GM12878 (cell line): ENCODE measurements around the gene LYPD6. TPM values are rescaled to one million over a fixed set of nuclear protein-coding genes. Genes with fewer than 3 reads are reported as not detected.

ENCODE experiments used
- ATAC-seq: fragments of 200-7000 bp; cut with Tn5 transposase; 3 replicates; pipeline ENCODE4 v1.9.1; 2020; ENCODE audit warnings: mild to moderate bottlenecking, moderate library complexity
- BruUV-seq: library from RNA; stranded (reverse); fragments of 400-500 nt; replicated peaks from 2 replicates; lab custom pipeline; 2021; lab: Mats Ljungman, UMichigan
- CTCF ChIA-PET: fragments of 300-600 bp; sonication (Branson Sonifier 250); formaldehyde crosslinking; extraction: SDS; loops from one replicate; lab custom pipeline; 2021; ENCODE audit warnings: inconsistent platforms; lab: Yijun Ruan, JAX
- POLR2A ChIA-PET: fragments of 350-600 bp; formaldehyde crosslinking; extraction: SDS; loops from one replicate; lab custom pipeline; 2021; ENCODE audit warnings: inconsistent platforms; lab: Charles Lee
- RAD21 ChIA-PET: fragments of 300-600 bp; sonication (Branson Sonifier 250); formaldehyde crosslinking; loops from one replicate; lab custom pipeline; 2023; ENCODE audit warnings: antibody characterized with exemption; ENCODE audit not compliant: unreplicated experiment; lab: Charles Lee
- SMC1A ChIA-PET: fragments of 300-600 bp; sonication (Branson Sonifier 250); formaldehyde crosslinking; loops from one replicate; lab custom pipeline; 2023; ENCODE audit not compliant: unreplicated experiment, uncharacterized antibody; lab: Charles Lee
- DNase-seq: peaks from one replicate; pipeline ENCODE4 v3.0.0-alpha.2; 2011; ENCODE audit warnings: low read depth, low spot score
- FAIRE-seq: peaks from 3 replicates; lab custom pipeline; 2011; peaks lifted over from hg19 to GRCh38; lab: Jason Lieb, UNC
- H2AFZ ChIP-seq: 2 replicates; pipeline ENCODE4 v1.6.0; 2011; ENCODE audit warnings: low read depth, low read length, control low read depth; ENCODE audit not compliant: control insufficient read depth
- H3K27ac ChIP-seq: 2 replicates; pipeline ENCODE4 v1.5.1; 2011; ENCODE audit warnings: control low read depth; ENCODE audit not compliant: control insufficient read depth, insufficient read depth
- H3K27me3 ChIP-seq, 2 experiments: replicated peaks in 1 of 2; 2 replicates each; pipeline versions ENCODE4 v1.6.0 to v1.6.1; 2011; ENCODE audit warnings: low read length in 1 of 2; ENCODE audit not compliant: control insufficient read depth in 2 of 2, insufficient read depth in 2 of 2
- H3K36me3 ChIP-seq, 2 experiments: 2 replicates each; pipeline ENCODE4 v1.5.1; 2011; ENCODE audit warnings: low read length in 1 of 2; ENCODE audit not compliant: control insufficient read depth in 2 of 2, insufficient read depth in 2 of 2
- H3K4me1 ChIP-seq: 2 replicates; pipeline ENCODE4 v1.6.1; 2011; ENCODE audit warnings: mild to moderate bottlenecking, low read length, moderate library complexity, mixed read lengths; ENCODE audit not compliant: control insufficient read depth, insufficient read depth
- H3K4me2 ChIP-seq: 2 replicates; pipeline ENCODE4 v1.6.0; 2011; ENCODE audit warnings: control low read depth; ENCODE audit not compliant: control insufficient read depth, insufficient read depth
- H3K4me3 ChIP-seq: fragments of 200-600 bp; sonication (generic); 2 replicates; pipeline ENCODE4 v1.5.1; 2016
- H3K79me2 ChIP-seq: 2 replicates; pipeline ENCODE4 v1.6.0; 2011; ENCODE audit warnings: low read length; ENCODE audit not compliant: control insufficient read depth, insufficient read depth
- H3K9ac ChIP-seq: 2 replicates; pipeline ENCODE4 v1.8.0; 2011; ENCODE audit warnings: low read length, control low read depth, mixed read lengths; ENCODE audit not compliant: control insufficient read depth, insufficient read depth
- H3K9me3 ChIP-seq: replicated peaks from 3 replicates; pipeline ENCODE4 v1.5.1; 2011; ENCODE audit warnings: mild to moderate bottlenecking, low read length; ENCODE audit not compliant: control insufficient read depth, insufficient read depth
- H4K20me1 ChIP-seq: 2 replicates; pipeline ENCODE4 v1.6.0; 2011; ENCODE audit not compliant: control insufficient read depth, insufficient read depth
- E2F4 ChIP-seq: IDR thresholded peaks from 2 replicates; pipeline ENCODE4 v1.6.1; 2012; ENCODE audit warnings: low read depth, low read length, improper control_type of control experiment
- EP300 ChIP-seq, 2 experiments: fragments of 150-350 bp in 1 of 2; IDR thresholded peaks; 2 replicates each; pipeline ENCODE4 v1.6.1; 2011 to 2012; ENCODE audit warnings: low read depth in 2 of 2, low read length in 2 of 2, borderline replicate concordance in 1 of 2, improper control_type of control experiment in 1 of 2, inconsistent platforms in 1 of 2; ENCODE audit not compliant: control insufficient read depth in 1 of 2
- FOS ChIP-seq: IDR thresholded peaks from 3 replicates; pipeline ENCODE4 v1.6.1; 2011; ENCODE audit warnings: borderline replicate concordance; ENCODE audit not compliant: insufficient read length; ENCODE audit errors: extremely low read depth
- HDAC2 ChIP-seq: fragments of 200-600 bp; sonication (generic); IDR thresholded peaks from 2 replicates; pipeline ENCODE4 v1.6.1; 2017
- SPI1 ChIP-seq: IDR thresholded peaks from 2 replicates; pipeline ENCODE4 v1.6.1; 2011; ENCODE audit warnings: low read depth, mild to moderate bottlenecking, low read length, moderate library complexity, borderline replicate concordance; ENCODE audit not compliant: insufficient read depth
- SREBF1 ChIP-seq: IDR thresholded peaks from 2 replicates; pipeline ENCODE4 v1.6.1; 2012; ENCODE audit warnings: mild to moderate bottlenecking, low read length
- STAT3 ChIP-seq: IDR thresholded peaks from 2 replicates; pipeline ENCODE4 v1.6.1; 2011; ENCODE audit warnings: low read depth, low read length, improper control_type of control experiment
- TAF1 ChIP-seq: IDR thresholded peaks from 2 replicates; pipeline ENCODE4 v1.6.1; 2011; ENCODE audit warnings: mild to moderate bottlenecking, low read depth, low read length, borderline replicate concordance
- TCF3 ChIP-seq: IDR thresholded peaks from 2 replicates; pipeline ENCODE4 v1.6.1; 2012; ENCODE audit warnings: low read depth, mild to moderate bottlenecking, low read length, borderline replicate concordance; ENCODE audit not compliant: insufficient read depth
- ZNF274 ChIP-seq: IDR thresholded peaks from one replicate; pipeline ENCODE4 v1.8.0; 2011; ENCODE audit not compliant: insufficient read length, insufficient read depth
- ZZZ3 ChIP-seq: IDR thresholded peaks from 2 replicates; pipeline ENCODE4 v1.6.1; 2011; ENCODE audit warnings: low read depth; ENCODE audit not compliant: control insufficient read depth, insufficient read length
- WGBS: methylation state at CpG from one replicate; pipeline ENCODE4 v1.1.6; 2016; ENCODE audit warnings: low lambda C conversion rate; ENCODE audit not compliant: insufficient replicate concordance, insufficient coverage; ENCODE audit errors: missing lambda C conversion rate; 5-methylcytosine and 5-hydroxymethylcytosine counted together
- in situ Hi-C: fragments of 300-500 bp; cut with MboI; formaldehyde crosslinking; loops from 9 replicates; pipeline ENCODE4 v1.14.3; 2018; ENCODE audit warnings: mixed read lengths
- intact Hi-C: fragments of 100-400 bp; cut with micrococcal nuclease; formaldehyde crosslinking; loops from one replicate; pipeline ENCODE4 v1.14.2; 2022; ENCODE audit not compliant: unreplicated experiment
- polyA plus RNA-seq, 11 experiments: library from polyadenylated mRNA; depleted of rRNA in 4 of 11; unstranded in 6 of 11; stranded (reverse) in 5 of 11; fragments of >200 nt; fragmentation: Nextera tagmentation in 4 of 11; fragmentation: Illumina TruSeq in 1 of 11; extraction: Ambion mirVana in 4 of 11; extraction: Trizol in 1 of 11; gene quantifications; 1 replicate in 1 of 11; 2 replicates in 10 of 11; pipeline versions ENCODE4 v1.2.1 to v1.2.3, GENCODE V29; 2011 to 2016; ENCODE audit warnings: inconsistent platforms in 2 of 11, missing spikeins in 2 of 11, low read depth in 1 of 11
- total RNA-seq, 4 experiments: library from RNA; depleted of rRNA in 3 of 4; stranded (reverse); fragments of >200 nt in 3 of 4; fragmentation: Illumina TruSeq in 1 of 4; extraction: Trizol in 1 of 4; gene quantifications; 2 replicates each; pipeline versions ENCODE4 v1.2.1 to v1.2.3, GENCODE V29; 2013 to 2021

The LYPD6 gene
- total and polyA plus RNA-seq, 10 of the 15 experiments (the other 5 are each of a cell fraction or from before 2014, with no cell fraction given) = not detected

DNA sequence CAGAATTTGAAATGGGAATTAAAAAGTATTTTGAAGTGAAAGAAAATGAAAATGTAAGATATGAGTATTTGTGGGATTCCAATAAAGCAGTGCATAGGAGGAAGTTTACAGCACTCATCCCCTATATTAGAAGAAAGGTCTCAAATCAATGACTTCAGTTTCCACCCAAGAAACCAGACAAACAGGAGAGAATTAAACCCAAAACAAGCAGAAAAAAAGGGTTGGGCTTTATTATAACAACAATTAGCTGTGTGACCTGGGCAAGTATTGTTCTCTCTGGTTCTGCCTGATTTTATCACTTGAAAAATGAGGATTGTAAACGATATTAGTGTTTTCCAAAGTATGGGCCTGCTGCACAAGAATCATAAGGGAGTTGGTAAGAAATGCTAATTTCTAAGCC, 18.3 kb upstream of the LYPD6 start:
- RAD21 ChIA-PET = interaction anchor here (2.2 kb wide), 1 partner anchor 294 kb away, joined by 23 read pairs; no protein-coding TSS in a partner anchor
- no peak overlapping the region for H2AFZ ChIP-seq
- no peaks in the 10 kb centered on the region for H3K36me3 ChIP-seq
- CTCF ChIA-PET = interaction anchor here (1.4 to 4.1 kb wide), 5 partner anchors 8 to 294 kb away, joined by 4 to 35 read pairs (median 14); no protein-coding TSS in a partner anchor
- WGBS = 53% methylated on average over 1 of the region's 1 CpG
- no peaks in the 10 kb centered on the region for H3K79me2 ChIP-seq
- H3K9ac ChIP-seq = no peak overlapping the region
- no peaks in the 10 kb centered on the region for H3K4me1 ChIP-seq
- TF ChIP-seq TAF1 = no peak
- no peak for TF ChIP-seq HDAC2
- TF ChIP-seq E2F4 = no peak
- TF ChIP-seq FOS = no peak
- no peak for TF ChIP-seq ZZZ3
- no peak for TF ChIP-seq EP300 (IDR thresholded peaks at IDR 0.05; ENCODE audit: borderline replicate concordance in 1 of 2, control insufficient read depth in 1 of 2, low read depth in 2 of 2, low read length in 2 of 2)
- TF ChIP-seq TCF3 = no peak
- no peak for TF ChIP-seq SREBF1
- no peak for TF ChIP-seq STAT3
- TF ChIP-seq ZNF274 = no peak
- TF ChIP-seq SPI1 = no peak
- H4K20me1 ChIP-seq = no peaks in the 10 kb centered on the region
- no peak overlapping the region for H3K4me2 ChIP-seq
- intact Hi-C loops = loop anchor here (5.0 kb wide), 2 partner anchors 250 to 270 kb away; no protein-coding TSS in a partner anchor
- SMC1A ChIA-PET = interaction anchor here (1.0 to 2.8 kb wide), 2 partner anchors 250 to 294 kb away, joined by 4 to 19 read pairs; no protein-coding TSS in a partner anchor
- ATAC-seq (no peak), FAIRE-seq (no peak), DNase-seq (no peak)
- H3K9me3 ChIP-seq = no peaks in the 10 kb centered on the region
- no TSS peak for BruUV-seq
- no peak overlapping the region for H3K27ac ChIP-seq
- no peak overlapping the region for H3K4me3 ChIP-seq
- POLR2A ChIA-PET = interaction anchor here (0.6 kb wide), 1 partner anchor 233 kb away, joined by 4 read pairs; no protein-coding TSS in a partner anchor
- in situ Hi-C loops = loop anchor here (5.0 kb wide), 1 partner anchor 295 kb away; no protein-coding TSS in a partner anchor
- H3K27me3 ChIP-seq = no peaks in the 10 kb centered on the region
